Breast epithelium (tissue), 4 donors: ENCODE data around the gene SLC25A45. TPM values are rescaled to one million over a fixed set of nuclear protein-coding genes. Genes with fewer than 3 reads are reported as not detected.
"Not testable (repeated sequence)": the region's sequence is repeated elsewhere in the genome, so short reads cannot be mapped to it uniquely, and the experiment has no call there.

Experiments
- DNase-seq, 2 donors: peaks; one replicate each; pipeline ENCODE4 v3.0.0-alpha.2; 2019; ENCODE audit warnings: low spot score in 2 of 2
- H3K27ac ChIP-seq, 2 donors: fragments of 200-600 bp; sonication (generic) in 1 of 2; one replicate each; pipeline ENCODE4 v1.5.1; 2016 to 2019; ENCODE audit warnings: mild to moderate bottlenecking in 1 of 2
- H3K27me3 ChIP-seq, 2 donors: fragments of 200-600 bp; sonication (generic) in 1 of 2; one replicate each; pipeline versions ENCODE4 v1.5.1 to v1.6.0; 2017 to 2019; ENCODE audit warnings: control low read depth in 1 of 2, mild to moderate bottlenecking in 1 of 2
- H3K36me3 ChIP-seq: fragments of 200-600 bp; one replicate; pipeline ENCODE4 v1.5.1; 2019
- H3K4me1 ChIP-seq, 2 donors: fragments of 200-600 bp; sonication (generic); one replicate each; pipeline ENCODE4 v1.5.1; 2016 to 2019; ENCODE audit warnings: control low read depth in 1 of 2
- H3K4me3 ChIP-seq, 3 donors: fragments of 200-600 bp; sonication (generic); 1 replicate in 2 of 3; 2 replicates in 1 of 3; pipeline ENCODE4 v1.5.1; 2016 to 2019; ENCODE audit warnings: mild to moderate bottlenecking in 3 of 3, moderate library complexity in 2 of 3
- H3K9me3 ChIP-seq, 2 donors: fragments of 200-600 bp; sonication (generic) in 1 of 2; one replicate each; pipeline ENCODE4 v1.5.1; 2016 to 2019; ENCODE audit warnings: control low read depth in 1 of 2
- CTCF ChIP-seq, 3 donors: fragments of 450-650 bp; IDR thresholded peaks; one replicate each; pipeline ENCODE4 v1.5.1; 2016 to 2017; ENCODE audit warnings: antibody characterized with exemption in 3 of 3, mild to moderate bottlenecking in 3 of 3, moderate library complexity in 3 of 3
- POLR2A ChIP-seq: fragments of 450-650 bp; IDR thresholded peaks from one replicate; pipeline ENCODE4 v1.6.1; 2016; ENCODE audit warnings: antibody characterized with exemption, mild to moderate bottlenecking, moderate library complexity
- POLR2AphosphoS5 ChIP-seq, 3 donors: sonication (generic); formaldehyde crosslinking; IDR thresholded peaks; one replicate each; pipeline ENCODE4 v1.6.1; 2017; ENCODE audit warnings: antibody characterized with exemption in 3 of 3
- intact Hi-C: fragments of 100-400 bp; cut with DNase I; formaldehyde crosslinking; loops from one replicate; pipeline ENCODE4 v1.15.1; 2023; ENCODE audit warnings: low total_unique reads
- total RNA-seq, 3 donors: library from RNA; depleted of rRNA; stranded (reverse); fragments of >200 nt; gene quantifications; one replicate each; pipeline ENCODE4 v1.1.0, GENCODE V29; 2016

SLC25A45 gene
- total RNA-seq, 3 donors from 2014 or later: 5.4 to 9.1 (median 6.6) TPM

GRCh38 chr11:65338676-65339075, 43.8 kb downstream of the SLC25A45 start:
- intact Hi-C loops: no loop called here
- no peak for DNase-seq
- no peak overlapping the region for H3K4me3 ChIP-seq
- H3K27ac ChIP-seq: no peak overlapping the region
- no peak for TF ChIP-seq POLR2A
- TF ChIP-seq POLR2AphosphoS5 (IDR thresholded peaks at IDR 0.05): no peak
- TF ChIP-seq CTCF (IDR thresholded peaks at IDR 0.05): no peak
- H3K9me3 ChIP-seq: no peaks in the 10 kb centered on the region
- H3K27me3 ChIP-seq: no peaks in the 10 kb centered on the region
- H3K4me1 ChIP-seq: peaks cover 0 to 17% of the 10 kb centered on the region in 2 donors
- H3K36me3 ChIP-seq: peaks cover 10% of the 10 kb centered on the region

GRCh38 chr11:65334696-65335295, 47.6 kb downstream of the SLC25A45 start:
- no peaks in the 10 kb centered on the region for H3K36me3 ChIP-seq
- no peaks in the 10 kb centered on the region for H3K27me3 ChIP-seq
- no peaks in the 10 kb centered on the region for H3K9me3 ChIP-seq
- DNase-seq: no peak
- H3K27ac ChIP-seq: peak overlapping the region; percentile 89 to 93
- intact Hi-C loops: no loop called here
- no peak for TF ChIP-seq POLR2AphosphoS5 (IDR thresholded peaks at IDR 0.05)
- TF ChIP-seq POLR2A: no peak
- no peak for TF ChIP-seq CTCF (IDR thresholded peaks at IDR 0.05)
- H3K4me1 ChIP-seq: peaks cover 0 to 17% of the 10 kb centered on the region in 2 donors
- H3K4me3 ChIP-seq: peak overlapping the region; percentile 82 to 95 (median 89)

GRCh38 chr11:65332591-65332990, 49.9 kb downstream of the SLC25A45 start:
- H3K27ac ChIP-seq, DNase-seq, H3K36me3 ChIP-seq, H3K9me3 ChIP-seq, H3K4me3 ChIP-seq, intact Hi-C loops, H3K27me3 ChIP-seq: not testable (repeated sequence)
- peaks cover 0 to 17% of the 10 kb centered on the region in 2 donors for H3K4me1 ChIP-seq

GRCh38 chr11:65330544-65330943, 51.9 kb downstream of the SLC25A45 start:
- H3K4me1 ChIP-seq: peaks cover 0 to 13% of the 10 kb centered on the region in 2 donors
- H3K4me3 ChIP-seq: no peak overlapping the region
- DNase-seq: no peak
- H3K27me3 ChIP-seq: no peaks in the 10 kb centered on the region
- TF ChIP-seq POLR2AphosphoS5 (IDR thresholded peaks at IDR 0.05) (no peak), CTCF (IDR thresholded peaks at IDR 0.05) (no peak), POLR2A (no peak)
- no peaks in the 10 kb centered on the region for H3K36me3 ChIP-seq
- peak overlapping the region in 1 of 2 donors; percentile 21 for H3K27ac ChIP-seq
- H3K9me3 ChIP-seq: no peaks in the 10 kb centered on the region
- intact Hi-C loops: no loop called here

GRCh38 chr11:65329944-65330403, 52.5 kb downstream of the SLC25A45 start:
- Histone ChIP-seq H3K4me1 (peaks cover 0 to 7% of the 10 kb centered on the region in 2 donors), H3K27me3 (no peaks in the 10 kb centered on the region), H3K9me3 (no peaks in the 10 kb centered on the region), H3K27ac (peak overlapping the region; percentile 58 to 63), H3K4me3 (peak overlapping the region in 2 of 3 donors; percentile 17 to 30), H3K36me3 (no peaks in the 10 kb centered on the region)
- TF ChIP-seq CTCF (IDR thresholded peaks at IDR 0.05) (peak; percentile 84 to 93 (median 86)), POLR2A (no peak), POLR2AphosphoS5 (IDR thresholded peaks at IDR 0.05) (no peak)
- DNase-seq: peak; percentile 82 to 86
- intact Hi-C loops: no loop called here
